Hematopoietic multipotent progenitor cell (in vitro differentiated cells): ENCODE measurements around the gene PRR15L. TPM values are rescaled to one million over a fixed set of nuclear protein-coding genes. Genes with fewer than 3 reads are reported as not detected.
"Not testable (repeated sequence)": the region's sequence is repeated elsewhere in the genome, so short reads cannot be mapped to it uniquely, and the experiment has no call there.

Experiments
- DNase-seq, 3 donors: peaks; one replicate each; pipeline ENCODE4 v3.0.0-alpha.2; 2011 to 2015; ENCODE audit warnings: low read depth in 2 of 3, low spot score in 2 of 3
- total RNA-seq: library from RNA; depleted of rRNA; stranded (reverse); fragments of >200 nt; gene quantifications from one replicate; pipeline ENCODE4 v1.2.3, GENCODE V29; 2012

PRR15L gene
- total RNA-seq: not detected

GRCh38 chr17:47957591-47958490, at the start of gene PRR15L:
Gene PRR15L (minus strand): TSS chr17:47957883. CDS start chr17:47953234, 4,649 bp downstream.
- DNase-seq: no peak

GRCh38 chr17:48006936-48007709, 49.4 kb upstream of the PRR15L start:
- DNase-seq: no peak

GRCh38 chr17:48004983-48005382, 47.3 kb upstream of the PRR15L start:
- DNase-seq: no peak

- no peak for DNase-seq
These were observed 45.9 kb upstream of the PRR15L start for GRCh38 chr17:48003417-48004151.

GRCh38 chr17:48002916-48003416, 45.3 kb upstream of the PRR15L start:
- no peak for DNase-seq

- peak in 2 of 3 donors; percentile 69 to 78 for DNase-seq
These were observed 44.7 kb upstream of the PRR15L start for GRCh38 chr17:48002266-48002915.

GRCh38 chr17:48001657-48002056, 44.0 kb upstream of the PRR15L start:
- not testable (repeated sequence) for DNase-seq

- DNase-seq: no peak
These were observed 43.5 kb upstream of the PRR15L start for GRCh38 chr17:48001197-48001596.

- no peak for DNase-seq
These were observed 41.9 kb upstream of the PRR15L start for GRCh38 chr17:47999582-47999981.

- no peak for DNase-seq
These were observed 40.4 kb upstream of the PRR15L start for GRCh38 chr17:47998044-47998443.

GRCh38 chr17:47997586-47997985, 39.9 kb upstream of the PRR15L start:
- DNase-seq: no peak

- no peak for DNase-seq
These were observed 38.5 kb upstream of the PRR15L start for GRCh38 chr17:47996201-47996600.

- no peak for DNase-seq
These were observed 37.7 kb upstream of the PRR15L start for GRCh38 chr17:47995241-47995935.

GRCh38 chr17:47994724-47995123, 37.0 kb upstream of the PRR15L start:
- no peak for DNase-seq

GRCh38 chr17:47993964-47994363, 36.3 kb upstream of the PRR15L start:
- no peak for DNase-seq

- DNase-seq: no peak
These were observed 35.4 kb upstream of the PRR15L start for GRCh38 chr17:47993031-47993564.

- DNase-seq: no peak
These were observed 34.5 kb upstream of the PRR15L start for GRCh38 chr17:47992216-47992615.

- DNase-seq: no peak
These were observed 33.5 kb upstream of the PRR15L start for GRCh38 chr17:47990962-47991731.

GRCh38 chr17:47989700-47990099, 32.0 kb upstream of the PRR15L start:
- DNase-seq: no peak
